Measurements from ENCODE around the gene ABHD17A. TPM values are rescaled to one million over a fixed set of nuclear protein-coding genes. Genes with fewer than 3 reads are reported as not detected.

ABHD17A gene
- total and polyA plus RNA-seq, 9 of the 15 experiments (the other 6 are each of a cell fraction or from before 2014, with no cell fraction given), result 0.04 to 135 (median 21.8) TPM; not detected in 1

GRCh38 chr19:1837222-1837565 is 48.1 kb downstream of the ABHD17A start (continued):
- TF ChIP-seq SAP30 (IDR thresholded peaks at IDR 0.05; ENCODE audit: borderline replicate concordance, insufficient read depth, low read depth, low read length, poor library complexity, severe bottlenecking), result peak; percentile 36
- TF ChIP-seq POLR2G (IDR thresholded peaks at IDR 0.05; ENCODE audit: low read depth, low read length), result peak; percentile 64
- no peak for TF ChIP-seq ELF1 (tag; IDR thresholded peaks at IDR 0.05)
- no peak for TF ChIP-seq ZNF253 (CRISPR knock-in tag; conservative IDR thresholded peaks at IDR 0.05)
- TF ChIP-seq THRAP3 (IDR thresholded peaks at IDR 0.05; ENCODE audit: borderline replicate concordance), result no peak
- TF ChIP-seq, protein P1, sequence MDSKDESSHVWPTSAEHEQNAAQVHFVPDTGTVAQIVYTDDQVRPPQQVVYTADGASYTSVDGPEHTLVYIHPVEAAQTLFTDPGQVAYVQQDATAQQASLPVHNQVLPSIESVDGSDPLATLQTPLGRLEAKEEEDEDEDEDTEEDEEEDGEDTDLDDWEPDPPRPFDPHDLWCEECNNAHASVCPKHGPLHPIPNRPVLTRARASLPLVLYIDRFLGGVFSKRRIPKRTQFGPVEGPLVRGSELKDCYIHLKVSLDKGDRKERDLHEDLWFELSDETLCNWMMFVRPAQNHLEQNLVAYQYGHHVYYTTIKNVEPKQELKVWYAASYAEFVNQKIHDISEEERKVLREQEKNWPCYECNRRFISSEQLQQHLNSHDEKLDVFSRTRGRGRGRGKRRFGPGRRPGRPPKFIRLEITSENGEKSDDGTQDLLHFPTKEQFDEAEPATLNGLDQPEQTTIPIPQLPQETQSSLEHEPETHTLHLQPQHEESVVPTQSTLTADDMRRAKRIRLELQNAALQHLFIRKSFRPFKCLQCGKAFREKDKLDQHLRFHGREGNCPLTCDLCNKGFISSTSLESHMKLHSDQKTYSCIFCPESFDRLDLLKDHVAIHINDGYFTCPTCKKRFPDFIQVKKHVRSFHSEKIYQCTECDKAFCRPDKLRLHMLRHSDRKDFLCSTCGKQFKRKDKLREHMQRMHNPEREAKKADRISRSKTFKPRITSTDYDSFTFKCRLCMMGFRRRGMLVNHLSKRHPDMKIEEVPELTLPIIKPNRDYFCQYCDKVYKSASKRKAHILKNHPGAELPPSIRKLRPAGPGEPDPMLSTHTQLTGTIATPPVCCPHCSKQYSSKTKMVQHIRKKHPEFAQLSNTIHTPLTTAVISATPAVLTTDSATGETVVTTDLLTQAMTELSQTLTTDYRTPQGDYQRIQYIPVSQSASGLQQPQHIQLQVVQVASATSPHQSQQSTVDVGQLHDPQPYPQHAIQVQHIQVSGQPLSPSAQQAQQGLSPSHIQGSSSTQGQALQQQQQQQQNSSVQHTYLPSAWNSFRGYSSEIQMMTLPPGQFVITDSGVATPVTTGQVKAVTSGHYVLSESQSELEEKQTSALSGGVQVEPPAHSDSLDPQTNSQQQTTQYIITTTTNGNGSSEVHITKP (IDR thresholded peaks at IDR 0.05; ENCODE audit: partially characterized antibody), result no peak
- peak in 1 of 2 experiments; percentile 80; a peak in 1 of 4 replicates for TF ChIP-seq FOXK2 (conservative IDR thresholded peaks at IDR 0.05 in 1 of 2, IDR thresholded peaks at IDR 0.05 in 1 of 2; ENCODE audit: low read depth in 2 of 2)
- no peak for TF ChIP-seq NFATC3 (IDR thresholded peaks at IDR 0.05)
- no peak for TF ChIP-seq SMAD3 (CRISPR knock-in tag; conservative IDR thresholded peaks at IDR 0.05)
- TF ChIP-seq SRSF1 (IDR thresholded peaks at IDR 0.05; ENCODE audit: low read depth, low read length), result no peak
- TF ChIP-seq MYC (IDR thresholded peaks at IDR 0.05; ENCODE audit: low read depth, low read length), result no peak
- no peak; the same call in 1 of the 2 replicates for TF ChIP-seq MYC (CRISPR knock-in tag; IDR thresholded peaks at IDR 0.05; ENCODE audit: borderline replicate concordance, low read depth)
- 0 out of 2 replicates have a peak, but pooled peaks have one; percentile 5 for TF ChIP-seq PTBP1 (IDR thresholded peaks at IDR 0.05; ENCODE audit: low read depth, low read length)
- TF ChIP-seq RFX5 (IDR thresholded peaks at IDR 0.05; ENCODE audit: low read depth, low read length), result no peak

Measured in K562 (cell line).